ENCODE results near the gene PCBP4. TPM values are rescaled to one million over a fixed set of nuclear protein-coding genes. Genes with fewer than 3 reads are reported as not detected.

The PCBP4 gene
- total and polyA plus RNA-seq, 2 experiments from 2014 or later = 40.4 to 71.2 TPM

DNA sequence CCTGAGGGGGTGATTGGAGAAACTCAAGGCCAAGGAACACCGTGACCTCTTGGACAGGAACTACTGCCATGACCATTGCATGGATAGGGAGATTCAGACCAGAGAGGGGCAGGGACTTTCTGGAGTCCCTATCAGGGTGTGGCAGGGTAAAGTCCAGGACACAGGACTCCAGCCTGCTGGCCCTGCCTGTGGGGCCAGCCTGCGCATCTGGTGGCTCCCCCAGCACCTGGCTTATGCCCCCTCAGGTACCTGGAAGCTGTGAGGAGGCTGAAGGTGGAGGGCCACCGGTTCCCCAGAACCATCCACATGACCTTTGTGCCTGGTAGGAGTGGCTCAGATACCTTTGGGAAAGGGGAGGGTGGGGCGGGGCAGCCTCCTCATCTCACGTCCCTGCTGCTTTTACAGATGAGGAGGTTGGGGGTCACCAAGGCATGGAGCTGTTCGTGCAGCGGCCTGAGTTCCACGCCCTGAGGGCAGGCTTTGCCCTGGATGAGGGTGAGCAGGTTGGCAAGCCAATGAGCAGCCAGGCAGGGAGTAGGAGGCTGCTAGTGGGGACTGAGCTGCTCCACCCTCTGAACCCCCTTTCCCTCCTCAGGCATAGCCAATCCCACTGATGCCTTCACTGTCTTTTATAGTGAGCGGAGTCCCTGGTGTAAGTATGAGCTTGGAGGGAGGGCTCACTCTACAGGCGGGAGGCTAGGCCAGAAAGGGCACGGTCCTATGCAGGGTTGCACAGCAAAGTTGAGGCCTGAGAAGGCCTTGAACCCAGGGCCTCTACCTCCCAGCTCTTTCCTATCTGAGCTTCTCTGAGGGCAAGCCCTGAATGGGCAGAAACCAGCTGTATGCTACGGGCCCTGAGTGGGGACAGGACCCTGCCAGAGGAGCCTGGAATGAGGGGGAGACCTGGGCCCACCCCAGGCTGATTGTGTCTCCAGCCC, 19.0 kb upstream of the PCBP4 start:
- TF ChIP-seq EZH2phosphoT487 (IDR thresholded peaks at IDR 0.05; ENCODE audit: insufficient read depth, low read depth) (no peak), EZH2 (IDR thresholded peaks at IDR 0.05; ENCODE audit: insufficient read depth, poor library complexity, severe bottlenecking) (no peak)
- Histone ChIP-seq H4K20me1 (ENCODE audit: insufficient read depth) (no peaks in the 10 kb centered on the region), H3K9ac (no peak overlapping the region), H3F3A (ENCODE audit: insufficient read depth) (peaks cover 15% of the 10 kb centered on the region), H3K27me3 (replicated peaks; ENCODE audit: insufficient read depth) (no peaks in the 10 kb centered on the region), H3K4me1 (ENCODE audit: insufficient read depth) (peaks cover 18% of the 10 kb centered on the region), H3K4me2 (ENCODE audit: unreplicated experiment) (no peak overlapping the region), H2AFZ (no peak overlapping the region), H3K9me2 (ENCODE audit: insufficient read depth) (no peaks in the 10 kb centered on the region), H3K27ac (no peak overlapping the region), H3K4me3 (no peak overlapping the region), H3K9me3 (ENCODE audit: low read depth) (no peaks in the 10 kb centered on the region), H3K79me2 (ENCODE audit: insufficient read depth) (peaks cover 32% of the 10 kb centered on the region), H3K36me3 (ENCODE audit: low read depth) (no peaks in the 10 kb centered on the region)
- in situ Hi-C loops (cut with MboI) = no loop called here
- 82 to 84% methylated on average over 11 to 12 of the region's 12 CpGs for WGBS, 2 experiments (ENCODE audit: low coverage in 1 of 2, low lambda C conversion rate in 2 of 2, missing lambda C conversion rate in 2 of 2)
- DNase-seq = no peak

DNA sequence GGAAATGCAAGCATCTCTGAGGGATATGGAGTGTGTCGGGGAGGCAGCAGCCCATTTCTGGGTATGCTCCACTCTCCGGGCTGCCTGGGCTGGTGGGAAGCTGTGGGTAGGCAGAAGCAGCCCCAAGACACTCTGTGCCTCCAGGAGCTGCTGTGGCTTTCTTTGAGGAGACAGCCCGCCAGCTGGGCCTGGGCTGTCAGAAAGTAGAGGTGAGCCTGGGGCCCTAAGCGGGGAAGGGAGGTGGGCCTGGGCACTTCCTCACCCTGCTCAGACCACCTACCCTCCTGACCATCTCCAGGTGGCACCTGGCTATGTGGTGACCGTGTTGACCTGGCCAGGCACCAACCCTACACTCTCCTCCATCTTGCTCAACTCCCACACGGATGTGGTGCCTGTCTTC, 17.8 kb upstream of the PCBP4 start:
- peaks cover 18% of the 10 kb centered on the region for H3K4me1 ChIP-seq (ENCODE audit: insufficient read depth)
- H3K9me2 ChIP-seq (ENCODE audit: insufficient read depth) = no peaks in the 10 kb centered on the region
- H3K4me3 ChIP-seq = no peak overlapping the region
- no peak overlapping the region for H2AFZ ChIP-seq
- no peaks in the 10 kb centered on the region for H3K27me3 ChIP-seq (replicated peaks; ENCODE audit: insufficient read depth)
- H3K36me3 ChIP-seq (ENCODE audit: low read depth) = no peaks in the 10 kb centered on the region
- in situ Hi-C loops (cut with MboI) = no loop called here
- peaks cover 13% of the 10 kb centered on the region for H3F3A ChIP-seq (ENCODE audit: insufficient read depth)
- no peak overlapping the region for H3K27ac ChIP-seq
- 0 out of 2 replicates have a peak overlapping the region, but pooled peaks have one; percentile 88 for H3K9ac ChIP-seq
- H3K9me3 ChIP-seq (ENCODE audit: low read depth) = no peaks in the 10 kb centered on the region
- DNase-seq = no peak
- H3K4me2 ChIP-seq (ENCODE audit: unreplicated experiment) = no peak overlapping the region
- no peaks in the 10 kb centered on the region for H4K20me1 ChIP-seq (ENCODE audit: insufficient read depth)
- no peak for TF ChIP-seq EZH2phosphoT487 (IDR thresholded peaks at IDR 0.05; ENCODE audit: insufficient read depth, low read depth)
- TF ChIP-seq EZH2 (IDR thresholded peaks at IDR 0.05; ENCODE audit: insufficient read depth, poor library complexity, severe bottlenecking) = no peak
- whole genome bisulfite sequencing, 2 experiments (ENCODE audit: low coverage in 1 of 2, low lambda C conversion rate in 2 of 2, missing lambda C conversion rate in 2 of 2) = 62 to 73% methylated on average over 6 of the region's 6 CpGs
- peaks cover 43% of the 10 kb centered on the region for H3K79me2 ChIP-seq (ENCODE audit: insufficient read depth)

DNA sequence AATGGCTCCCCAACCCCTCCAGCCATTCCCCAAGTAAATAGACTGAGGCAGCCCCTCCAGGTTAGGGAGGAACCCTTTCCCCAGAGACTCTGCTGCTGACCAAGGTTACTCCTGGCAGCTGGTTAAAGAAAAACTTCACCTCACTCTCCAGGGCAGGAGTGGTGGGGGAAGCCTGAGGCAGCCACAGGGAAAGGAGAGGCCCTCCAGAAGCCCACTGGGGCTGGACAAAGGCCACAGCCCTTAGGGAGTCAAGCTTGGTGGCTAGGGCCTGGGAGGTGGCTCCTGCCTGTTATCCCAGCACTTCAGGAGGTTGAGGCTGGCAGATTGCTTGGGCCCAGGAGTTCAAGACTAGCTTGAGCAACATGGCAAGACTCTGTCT, 17.0 kb upstream of the PCBP4 start:
- TF ChIP-seq EZH2 (IDR thresholded peaks at IDR 0.05; ENCODE audit: insufficient read depth, poor library complexity, severe bottlenecking) (no peak), EZH2phosphoT487 (IDR thresholded peaks at IDR 0.05; ENCODE audit: insufficient read depth, low read depth) (no peak)
- Histone ChIP-seq H3F3A (ENCODE audit: insufficient read depth) (peaks cover 13% of the 10 kb centered on the region), H3K79me2 (ENCODE audit: insufficient read depth) (peaks cover 45% of the 10 kb centered on the region), H4K20me1 (ENCODE audit: insufficient read depth) (no peaks in the 10 kb centered on the region), H2AFZ (no peak overlapping the region), H3K36me3 (ENCODE audit: low read depth) (no peaks in the 10 kb centered on the region), H3K4me1 (ENCODE audit: insufficient read depth) (peaks cover 18% of the 10 kb centered on the region), H3K27ac (peak overlapping the region; percentile 93), H3K4me3 (peak overlapping the region; percentile 79; the same call in 1 of the 2 replicates), H3K27me3 (replicated peaks; ENCODE audit: insufficient read depth) (no peaks in the 10 kb centered on the region), H3K4me2 (ENCODE audit: unreplicated experiment) (peak overlapping the region; percentile 96), H3K9me2 (ENCODE audit: insufficient read depth) (no peaks in the 10 kb centered on the region), H3K9ac (peak overlapping the region; percentile 88), H3K9me3 (ENCODE audit: low read depth) (no peaks in the 10 kb centered on the region)
- in situ Hi-C loops (cut with MboI) = no loop called here
- no peak for DNase-seq

DNA sequence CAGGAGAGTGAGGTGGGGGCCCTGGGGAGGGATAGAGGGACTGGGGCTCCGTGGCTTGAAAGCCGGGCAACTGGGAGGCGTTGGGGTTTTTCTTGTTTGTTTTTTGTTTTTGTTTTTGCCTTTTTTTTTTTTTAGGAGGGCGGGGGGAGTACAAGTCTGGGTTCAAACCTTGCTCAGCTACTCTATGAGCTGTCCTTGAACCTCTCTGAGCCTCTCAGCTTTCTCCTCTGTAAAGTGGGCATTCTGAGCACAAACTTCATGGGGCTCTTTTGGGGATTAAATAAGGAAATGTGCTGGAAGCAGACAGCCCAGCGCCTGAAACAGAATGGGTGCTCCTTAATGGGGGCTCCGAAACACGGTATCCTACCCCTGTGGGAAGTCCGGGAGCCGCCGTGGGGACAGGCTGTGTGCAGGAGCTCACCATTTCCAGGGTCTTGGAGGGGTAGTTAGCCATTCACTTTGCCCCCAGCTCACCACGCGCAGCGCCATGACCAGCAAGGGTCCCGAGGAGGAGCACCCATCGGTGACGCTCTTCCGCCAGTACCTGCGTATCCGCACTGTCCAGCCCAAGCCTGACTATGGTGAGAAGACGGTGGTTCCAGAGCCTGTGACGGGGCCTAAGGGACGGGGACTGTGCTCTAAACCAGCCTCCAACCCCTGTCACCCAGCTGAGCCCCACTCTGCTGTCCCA, 16.5 kb upstream of the PCBP4 start:
- no peak for DNase-seq
- Histone ChIP-seq H3K27me3 (replicated peaks; ENCODE audit: insufficient read depth) (no peaks in the 10 kb centered on the region), H3K4me2 (ENCODE audit: unreplicated experiment) (peak overlapping the region; percentile 96), H3K4me3 (peak overlapping the region; percentile 79), H3K9ac (peak overlapping the region; percentile 88), H4K20me1 (ENCODE audit: insufficient read depth) (no peaks in the 10 kb centered on the region), H3K79me2 (ENCODE audit: insufficient read depth) (peaks cover 45% of the 10 kb centered on the region), H3F3A (ENCODE audit: insufficient read depth) (peaks cover 13% of the 10 kb centered on the region), H2AFZ (peak overlapping the region; percentile 83), H3K4me1 (ENCODE audit: insufficient read depth) (peaks cover 18% of the 10 kb centered on the region), H3K9me2 (ENCODE audit: insufficient read depth) (no peaks in the 10 kb centered on the region), H3K9me3 (ENCODE audit: low read depth) (no peaks in the 10 kb centered on the region), H3K36me3 (ENCODE audit: low read depth) (no peaks in the 10 kb centered on the region), H3K27ac (peak overlapping the region; percentile 93)
- in situ Hi-C loops (cut with MboI) = no loop called here
- WGBS, 2 experiments (ENCODE audit: low coverage in 1 of 2, low lambda C conversion rate in 2 of 2, missing lambda C conversion rate in 2 of 2) = 62 to 71% methylated on average over 19 to 22 of the region's 22 CpGs
- TF ChIP-seq EZH2phosphoT487 (IDR thresholded peaks at IDR 0.05; ENCODE audit: insufficient read depth, low read depth) = no peak
- no peak for TF ChIP-seq EZH2 (IDR thresholded peaks at IDR 0.05; ENCODE audit: insufficient read depth, poor library complexity, severe bottlenecking)

All from GM23248 (cell line).